DLD1 (cell line): ENCODE results near the gene POU1F1.
"Not testable (repeated sequence)": the region's sequence is repeated elsewhere in the genome, so short reads cannot be mapped to it uniquely, and the experiment has no call there.

ENCODE experiments used
- in situ Hi-C: cut with HindIII; loops from 2 replicates; pipeline ENCODE4 v1.10.0; 2017; ENCODE audit warnings: low sequenced_read_pairs

Gene POU1F1

GRCh38 chr3:87276484-87276883 lies at the start of gene POU1F1:
POU1F1 (minus strand) TSS chr3:87276584; CDS start chr3:87276462, 122 bp downstream.
- in situ Hi-C loops, result loop anchor here (25.0 kb wide), 1 partner anchor 236 kb away; no protein-coding TSS in a partner anchor

- in situ Hi-C loops, result no loop called here
Observed at GRCh38 chr3:87324609-87325008, 48.2 kb upstream of the POU1F1 start.

GRCh38 chr3:87320756-87321626 lies 44.6 kb upstream of the POU1F1 start:
- in situ Hi-C loops, result no loop called here

- in situ Hi-C loops, result no loop called here
Observed at GRCh38 chr3:87318617-87319021, 42.2 kb upstream of the POU1F1 start.

GRCh38 chr3:87317779-87318178 lies 41.4 kb upstream of the POU1F1 start:
- in situ Hi-C loops, result no loop called here

- in situ Hi-C loops, result no loop called here
Observed at GRCh38 chr3:87313641-87314040, 37.3 kb upstream of the POU1F1 start.

GRCh38 chr3:87311309-87311708 lies 34.9 kb upstream of the POU1F1 start:
- in situ Hi-C loops, result no loop called here

GRCh38 chr3:87309601-87310000 lies 33.2 kb upstream of the POU1F1 start:
- in situ Hi-C loops, result no loop called here

- in situ Hi-C loops, result no loop called here
Observed at GRCh38 chr3:87307805-87308204, 31.4 kb upstream of the POU1F1 start.

GRCh38 chr3:87305517-87305916 lies 29.1 kb upstream of the POU1F1 start:
- in situ Hi-C loops, result no loop called here

GRCh38 chr3:87305031-87305430 lies 28.6 kb upstream of the POU1F1 start:
- in situ Hi-C loops, result not testable (repeated sequence)

GRCh38 chr3:87298111-87298718 lies 21.8 kb upstream of the POU1F1 start:
- in situ Hi-C loops, result loop anchor here (25.0 kb wide), 1 partner anchor 214 kb away; no protein-coding TSS in a partner anchor

GRCh38 chr3:87288446-87288845 lies 12.1 kb upstream of the POU1F1 start:
- in situ Hi-C loops, result loop anchor here (25.0 kb wide), 1 partner anchor 224 kb away; no protein-coding TSS in a partner anchor

- in situ Hi-C loops, result loop anchor here (25.0 kb wide), 1 partner anchor 225 kb away; no protein-coding TSS in a partner anchor
Observed at GRCh38 chr3:87287011-87287410, 10.6 kb upstream of the POU1F1 start.

GRCh38 chr3:87272718-87273341 lies 3.6 kb downstream of the POU1F1 start:
- in situ Hi-C loops, result no loop called here

- in situ Hi-C loops, result no loop called here
Observed at GRCh38 chr3:87270908-87271700, 5.3 kb downstream of the POU1F1 start.

- in situ Hi-C loops, result no loop called here
Observed at GRCh38 chr3:87269723-87270122, 6.7 kb downstream of the POU1F1 start.

- in situ Hi-C loops, result no loop called here
Observed at GRCh38 chr3:87268646-87269211, 7.7 kb downstream of the POU1F1 start.

GRCh38 chr3:87267953-87268645 lies 8.3 kb downstream of the POU1F1 start:
- in situ Hi-C loops, result no loop called here

GRCh38 chr3:87261925-87262324 lies 14.5 kb downstream of the POU1F1 start:
- in situ Hi-C loops, result no loop called here
